HFF-Myc (cell line): ENCODE measurements around the gene C16orf96.

Source experiments
- DNase-seq: peaks from one replicate; pipeline ENCODE4 v3.0.0-alpha.2; 2011; ENCODE audit warnings: low read depth; ENCODE audit errors: extremely low read depth
- H3K4me3 ChIP-seq: replicated peaks from 2 replicates; pipeline ENCODE4 v1.5.1; 2011; ENCODE audit warnings: low read depth, mild to moderate bottlenecking, control low read depth, low read length
- CTCF ChIP-seq: IDR thresholded peaks from 2 replicates; pipeline ENCODE4 v1.5.1; 2012; ENCODE audit warnings: mild to moderate bottlenecking, low read depth, low read length, control low read depth; ENCODE audit errors: missing control alignments

C16orf96 gene

GRCh38 chr16:4641306-4641687 lies 85.2 kb downstream of the C16orf96 start:
- H3K4me3 ChIP-seq = no peak overlapping the region
- no peak for DNase-seq
- TF ChIP-seq CTCF = no peak

GRCh38 chr16:4641895-4642294 lies 85.8 kb downstream of the C16orf96 start:
- H3K4me3 ChIP-seq = no peak overlapping the region
- TF ChIP-seq CTCF = no peak
- DNase-seq = no peak

DNA sequence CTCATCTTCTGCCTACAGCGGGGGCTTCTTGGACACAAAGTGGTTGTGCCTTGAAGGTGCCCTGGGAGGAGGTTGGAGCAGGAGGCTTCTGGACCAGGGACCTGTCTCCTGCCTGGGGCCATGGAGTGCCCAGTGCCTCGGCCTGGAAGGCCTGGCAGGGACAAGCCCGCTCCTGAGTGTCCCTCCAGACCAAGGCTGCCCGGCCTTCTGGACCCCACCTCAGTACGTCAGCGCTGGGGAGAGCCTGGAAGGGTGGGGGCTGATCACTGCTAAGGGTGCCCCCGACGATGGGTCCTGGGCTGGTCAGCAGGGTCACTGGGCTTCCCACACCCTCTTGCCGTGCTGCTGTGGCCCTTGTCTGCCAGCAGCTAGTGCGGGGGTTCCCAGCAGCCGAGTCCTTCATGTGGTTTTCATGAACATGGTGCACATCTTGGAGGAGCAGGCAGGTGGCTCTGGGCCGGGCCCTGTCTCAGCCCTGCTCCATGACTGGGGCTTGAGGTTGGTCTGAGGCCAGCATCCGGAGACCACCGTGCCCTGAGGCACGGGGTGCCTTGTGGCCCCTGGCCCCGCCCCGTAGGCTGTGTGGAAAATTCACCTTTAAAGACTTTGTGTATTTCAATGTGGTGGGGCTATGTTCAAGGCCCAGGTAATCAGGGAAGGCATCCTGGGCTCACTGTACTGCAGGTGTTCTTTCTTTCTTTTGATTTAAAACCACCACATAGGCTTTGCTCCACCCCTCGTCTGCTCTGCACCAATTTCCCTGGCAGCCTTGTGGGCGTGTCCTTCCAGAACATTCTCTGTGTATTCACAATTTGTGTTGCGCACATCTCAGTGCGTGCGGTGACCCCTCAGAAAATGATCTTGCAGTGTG lies 90.9 kb downstream of the C16orf96 start:
- no peak for DNase-seq
- no peak overlapping the region for H3K4me3 ChIP-seq
- no peak for TF ChIP-seq CTCF

DNA sequence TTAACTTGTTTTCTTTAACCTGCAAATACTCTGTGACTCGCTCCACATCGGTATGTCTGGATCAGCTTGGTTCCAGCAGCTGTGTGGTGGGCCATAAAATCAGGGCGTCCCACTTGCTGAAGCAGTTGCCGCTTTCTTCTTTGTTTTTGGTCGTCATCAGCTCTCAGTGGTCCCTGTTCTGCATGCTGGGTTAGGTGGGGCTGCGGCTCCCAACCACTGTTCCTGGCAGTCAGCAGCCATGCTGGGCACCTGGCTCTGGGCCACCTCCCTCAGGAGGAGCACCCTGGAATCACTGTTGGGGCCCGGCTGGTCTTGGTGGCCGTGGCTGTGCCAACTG lies 91.5 kb downstream of the C16orf96 start:
- DNase-seq = no peak
- no peak overlapping the region for H3K4me3 ChIP-seq
- no peak for TF ChIP-seq CTCF

GRCh38 chr16:4648917-4649316 lies 92.8 kb downstream of the C16orf96 start:
- DNase-seq = no peak
- TF ChIP-seq CTCF = no peak
- no peak overlapping the region for H3K4me3 ChIP-seq

DNA sequence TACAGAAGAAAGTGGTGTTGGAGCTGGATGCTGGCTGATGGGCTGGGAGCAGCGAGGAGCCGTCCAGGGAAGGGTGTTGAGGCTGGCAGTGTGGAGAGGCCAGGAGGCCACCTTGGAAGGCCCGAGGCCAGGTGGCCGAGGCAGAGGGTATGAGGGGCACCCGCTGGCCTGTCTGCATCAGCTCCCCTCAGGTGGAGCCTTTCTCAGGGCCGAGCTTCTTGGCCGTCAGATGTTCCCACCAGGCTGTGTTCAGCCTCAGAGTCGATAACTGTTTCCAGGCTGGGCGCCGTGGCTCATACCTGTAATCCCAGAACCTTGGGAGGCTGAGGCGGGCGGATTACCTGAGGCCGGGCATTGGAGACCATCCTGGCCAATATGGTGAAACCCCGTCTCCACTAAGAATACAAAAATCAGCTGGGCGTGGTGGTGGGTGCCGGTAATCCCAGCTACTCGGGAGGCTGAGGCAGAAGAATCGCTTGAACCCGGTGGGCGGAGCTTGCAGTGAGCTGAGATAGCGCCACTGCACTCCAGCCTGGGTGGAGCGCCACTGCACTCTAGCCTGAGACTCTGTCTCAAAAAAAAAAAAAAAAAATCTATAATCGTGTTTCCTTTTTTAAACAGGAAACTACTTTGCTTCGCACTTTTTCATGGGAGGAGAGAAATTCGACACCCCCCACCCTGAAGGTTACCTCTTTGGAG lies 93.8 kb downstream of the C16orf96 start:
- TF ChIP-seq CTCF = no peak
- DNase-seq = no peak

More for the DNA sequence above, 93.8 kb downstream of the C16orf96 start:
- no peak overlapping the region for H3K4me3 ChIP-seq
